Activated CD4-positive, alpha-beta T cell treated with anti-CD3 and anti-CD28 coated beads, Interleukin-2, amount 50 U/mL, for 24 hours (primary cell): ENCODE data around the gene SLC6A6.
"Not testable (repeated sequence)": the region's sequence is repeated elsewhere in the genome, so short reads cannot be mapped to it uniquely, and the experiment has no call there.

Experiments
- DNase-seq, 2 donors: peaks; one replicate each; pipeline ENCODE4 v3.0.0-alpha.2; 2020; ENCODE audit warnings: low read depth in 1 of 2, low spot score in 1 of 2

The SLC6A6 gene

DNA sequence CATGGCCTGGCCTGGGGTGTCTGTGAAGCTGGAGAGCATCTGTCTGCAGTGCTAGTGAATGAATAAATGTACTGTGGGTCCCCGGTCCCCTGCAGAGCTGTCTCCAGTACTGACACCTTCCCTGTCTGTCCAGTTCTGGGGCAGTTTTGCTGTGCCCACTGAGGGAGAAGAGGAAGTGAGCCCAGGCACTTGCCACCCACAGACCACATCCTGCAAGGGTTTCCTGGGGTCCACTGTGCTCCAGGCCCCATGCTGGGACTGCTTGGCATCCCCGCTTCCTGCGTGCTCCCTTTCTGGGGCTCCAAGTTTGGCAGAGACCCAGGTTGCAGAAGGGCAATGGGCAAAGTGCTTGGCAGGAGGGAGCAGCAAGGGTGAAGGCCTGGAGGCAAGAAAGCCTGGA, 4.9 kb upstream of the SLC6A6 start:
- no peak for DNase-seq

- no peak for DNase-seq
Measured at GRCh38 chr3:14397940-14398796, 4.2 kb upstream of the SLC6A6 start.

DNA sequence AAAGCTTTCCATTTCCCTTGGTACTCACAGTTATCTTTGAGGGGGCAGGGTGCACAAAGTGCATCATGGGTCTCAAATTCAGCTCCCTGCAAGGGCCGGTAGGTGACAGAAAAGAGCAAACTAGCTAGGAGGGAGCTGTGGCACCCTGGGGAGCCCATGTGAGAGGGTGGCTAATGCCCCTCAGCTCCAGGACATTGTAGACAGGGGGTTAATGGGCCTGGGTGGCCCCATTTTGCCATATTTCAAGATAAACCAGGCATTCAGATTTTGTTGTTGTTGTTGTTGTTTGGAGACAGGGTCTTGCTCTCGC, 3.7 kb upstream of the SLC6A6 start:
- DNase-seq, result no peak

DNA sequence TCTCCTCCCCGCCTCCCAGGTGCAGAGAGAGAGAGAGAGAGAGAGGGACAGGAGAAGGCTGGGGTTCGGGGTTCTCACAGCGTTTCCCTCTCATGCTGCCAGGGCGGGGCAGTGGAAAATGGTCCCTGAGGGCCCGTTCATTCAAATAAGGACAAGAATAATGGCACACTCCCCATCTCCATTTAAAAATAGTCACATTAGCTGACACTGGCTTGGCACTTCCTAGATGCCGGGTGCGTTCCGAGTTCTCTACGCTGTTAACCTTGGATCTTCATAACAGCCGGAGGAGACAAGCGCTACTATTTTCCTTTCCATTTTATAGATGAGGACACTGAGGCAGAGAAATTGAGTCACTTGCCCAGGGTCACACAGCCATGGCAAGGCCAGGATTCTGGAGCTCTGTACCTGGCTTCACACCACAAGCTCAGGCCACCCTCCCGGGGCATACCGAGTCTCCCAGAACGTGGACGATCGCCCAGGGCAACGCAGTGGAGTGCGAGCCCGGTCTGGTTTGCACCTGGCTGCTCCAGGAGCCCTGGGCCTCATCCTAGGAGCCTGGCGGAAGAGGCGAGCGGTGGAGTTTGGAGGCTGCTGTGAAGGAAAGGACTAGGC, 608 bp upstream of the SLC6A6 start:
- no peak for DNase-seq

GRCh38 chr3:14403619-14404155, 1.3 kb downstream of the SLC6A6 start:
- no peak for DNase-seq

- DNase-seq, result no peak
Measured at GRCh38 chr3:14404186-14404585, 1.8 kb downstream of the SLC6A6 start.

DNA sequence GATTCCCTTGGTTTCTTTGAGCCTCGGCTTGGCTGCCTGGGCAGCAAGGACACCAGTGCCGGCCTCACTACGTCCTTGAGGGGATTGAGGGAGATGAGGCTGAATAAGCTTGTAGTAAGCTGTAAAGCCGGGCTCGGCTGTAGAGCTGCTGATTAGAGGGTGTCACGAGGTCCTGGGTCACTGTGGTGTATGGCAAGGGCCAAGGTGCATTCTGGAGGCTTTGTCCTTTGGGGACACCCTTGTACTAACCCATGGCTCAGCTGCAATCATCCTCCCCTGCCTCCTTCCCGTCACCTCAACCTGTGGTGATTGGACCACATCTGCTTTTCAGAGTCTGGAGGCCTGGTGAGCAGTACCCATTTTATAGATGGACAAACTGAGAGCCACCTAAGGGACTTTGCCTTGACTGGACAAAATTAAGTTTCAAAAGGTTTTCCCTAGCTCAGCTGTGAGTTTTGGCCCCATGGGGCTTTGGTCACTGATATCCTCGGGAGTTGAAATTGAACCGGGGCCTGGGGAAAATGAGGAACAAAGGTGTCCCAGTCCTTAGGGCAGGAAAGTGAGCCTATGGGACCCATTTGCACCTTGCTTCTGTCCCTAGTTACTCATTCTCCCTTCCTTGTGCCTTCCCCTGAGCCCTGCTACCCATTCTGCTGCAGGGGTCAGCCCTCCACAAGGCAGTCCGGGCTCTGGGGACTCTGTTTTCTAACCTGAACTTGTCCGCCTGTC, 2.4 kb downstream of the SLC6A6 start:
- DNase-seq, result no peak

DNA sequence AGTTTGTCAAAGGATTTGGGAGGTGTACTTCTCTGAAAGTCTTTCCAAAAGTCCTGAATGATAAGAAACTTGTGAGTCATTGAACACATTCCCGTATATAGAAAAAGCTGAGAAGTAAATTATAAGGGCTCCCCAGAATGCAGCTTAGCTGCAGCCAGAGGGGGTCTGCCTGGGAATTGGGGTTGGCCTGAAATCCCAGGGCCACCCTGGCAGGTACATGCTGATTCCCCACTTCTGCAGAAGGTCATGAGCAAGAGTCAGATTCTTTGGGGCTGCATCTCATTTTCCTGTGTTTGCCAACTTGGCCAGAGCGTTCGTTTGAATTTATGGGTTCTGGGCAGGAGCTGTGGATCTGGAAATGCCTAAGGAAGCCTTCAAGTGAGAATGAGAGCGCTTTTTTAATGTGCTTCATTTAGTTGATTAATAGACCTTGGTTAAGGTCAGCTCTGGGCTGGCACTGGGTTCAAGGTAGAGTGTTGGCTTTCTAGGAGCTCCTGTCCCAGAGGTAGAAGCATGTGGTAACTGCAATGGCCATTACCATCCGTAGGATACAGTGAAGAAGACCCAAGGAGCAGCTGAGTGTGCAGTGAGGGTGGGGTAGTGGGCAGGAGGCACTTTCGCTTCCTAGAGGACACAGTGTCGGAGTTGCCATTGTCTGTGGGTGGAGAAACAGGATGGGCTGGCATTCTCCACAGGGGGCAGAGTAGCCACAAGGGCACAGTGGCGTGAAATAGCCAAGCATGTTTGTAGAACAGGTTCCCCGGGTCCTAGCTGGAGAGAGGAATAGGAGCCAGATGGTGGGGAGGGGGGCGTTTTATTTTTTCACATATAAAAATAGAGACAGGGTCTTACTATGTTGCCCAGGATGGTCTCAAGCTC, 3.2 kb downstream of the SLC6A6 start:
- no peak for DNase-seq

DNA sequence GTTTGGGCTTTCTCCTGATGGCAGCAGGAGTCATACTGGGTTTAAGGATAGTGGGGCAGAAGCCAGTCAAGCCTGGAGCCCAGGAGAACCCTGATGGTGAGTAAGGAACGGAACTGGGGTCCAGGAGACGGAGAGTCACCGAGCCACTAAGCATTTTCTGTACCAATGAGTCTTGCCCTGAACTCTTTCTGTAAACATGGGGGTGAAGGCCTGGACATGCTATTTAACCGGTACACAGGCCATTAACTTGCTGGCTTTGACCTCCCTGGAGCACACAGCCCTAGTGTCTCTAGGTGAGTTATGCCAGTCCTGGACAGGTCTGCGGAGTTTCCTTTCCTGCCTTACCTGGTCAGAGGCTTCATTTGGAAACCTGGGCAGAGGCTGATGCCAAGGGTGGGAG, 3.9 kb downstream of the SLC6A6 start:
- DNase-seq, result no peak

- no peak for DNase-seq
Measured at GRCh38 chr3:14406766-14407165, 4.4 kb downstream of the SLC6A6 start.

- no peak for DNase-seq
Measured at GRCh38 chr3:14407203-14407602, 4.8 kb downstream of the SLC6A6 start.

- not testable (repeated sequence) for DNase-seq
Measured at GRCh38 chr3:14409779-14410063, 7.3 kb downstream of the SLC6A6 start.

DNA sequence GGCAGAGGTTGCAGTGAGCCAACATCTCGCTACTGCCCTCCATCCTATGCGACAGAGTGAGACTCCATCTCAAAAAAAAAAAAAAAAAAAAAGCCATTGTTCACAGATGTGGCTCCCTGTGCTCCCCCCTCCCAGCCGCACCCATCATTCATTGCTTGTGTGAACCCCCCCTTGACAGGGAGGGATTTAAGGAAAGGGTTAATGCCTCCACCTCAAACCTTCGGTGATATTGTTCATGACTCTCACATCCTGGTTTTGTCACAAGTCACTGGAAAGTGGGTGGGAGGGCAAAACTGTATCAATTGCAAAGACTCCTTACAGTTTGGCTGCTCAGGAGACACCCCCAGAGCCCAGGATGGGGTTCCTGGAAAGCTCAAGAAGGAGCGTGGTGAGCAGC, 7.7 kb downstream of the SLC6A6 start:
- no peak for DNase-seq

DNA sequence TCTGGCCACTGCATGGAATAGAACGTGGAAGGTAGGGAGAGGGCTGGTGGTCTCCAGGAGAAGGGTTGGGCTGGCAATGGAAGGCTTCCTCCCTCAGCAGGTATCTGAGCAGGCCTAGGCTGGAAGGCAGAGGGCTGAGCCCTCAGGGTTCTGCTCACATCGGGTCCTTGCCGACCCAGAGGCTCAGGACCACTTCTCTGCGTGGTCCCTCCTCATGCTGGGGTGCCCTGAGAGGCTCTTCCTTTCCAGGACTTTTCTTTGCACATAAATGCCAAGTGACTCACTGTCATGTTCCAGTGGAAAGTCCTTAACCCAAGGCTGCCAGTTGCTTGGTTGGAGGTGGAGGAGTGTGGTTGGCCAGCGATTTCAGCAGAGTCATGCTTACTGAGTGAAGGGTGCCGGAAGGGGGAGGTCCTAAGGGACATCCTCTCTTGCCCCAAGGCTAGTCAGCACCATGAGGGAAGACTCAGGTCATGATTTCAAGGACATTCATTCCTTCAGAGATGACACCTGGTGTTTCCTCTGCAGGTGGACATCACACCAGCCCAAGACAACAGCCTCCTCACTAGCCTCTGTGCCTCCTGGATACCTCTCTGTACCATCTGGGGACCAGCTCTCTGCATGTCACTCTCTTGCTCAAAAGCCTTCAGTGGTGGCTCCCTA, 8.2 kb downstream of the SLC6A6 start:
- no peak for DNase-seq

GRCh38 chr3:14411166-14411526, 8.7 kb downstream of the SLC6A6 start:
- DNase-seq, result no peak

- DNase-seq, result no peak
Measured at GRCh38 chr3:14411988-14412387, 9.6 kb downstream of the SLC6A6 start.

GRCh38 chr3:14412831-14413380, 10.5 kb downstream of the SLC6A6 start:
- no peak for DNase-seq

GRCh38 chr3:14413381-14414071, 11.1 kb downstream of the SLC6A6 start:
- DNase-seq, result no peak

- no peak for DNase-seq
Measured at GRCh38 chr3:14414846-14415464, 12.5 kb downstream of the SLC6A6 start.
